ENCODE data around the gene MISP3. TPM values are rescaled to one million over a fixed set of nuclear protein-coding genes. Genes with fewer than 3 reads are reported as not detected.
A peak's percentile ranks its signal among the peaks of the same experiment; 100 is the strongest.
"Not testable (repeated sequence)": the region's sequence is repeated elsewhere in the genome, so short reads cannot be mapped to it uniquely, and the experiment has no call there.

MISP3 gene
- 10 to 100 TPM in 1 of 4 donors, 1 to 10 TPM in 1, under 1 TPM in 1, not detected in 1; 0.55 to 23.8 (median 2.0) TPM for total RNA-seq

DNA sequence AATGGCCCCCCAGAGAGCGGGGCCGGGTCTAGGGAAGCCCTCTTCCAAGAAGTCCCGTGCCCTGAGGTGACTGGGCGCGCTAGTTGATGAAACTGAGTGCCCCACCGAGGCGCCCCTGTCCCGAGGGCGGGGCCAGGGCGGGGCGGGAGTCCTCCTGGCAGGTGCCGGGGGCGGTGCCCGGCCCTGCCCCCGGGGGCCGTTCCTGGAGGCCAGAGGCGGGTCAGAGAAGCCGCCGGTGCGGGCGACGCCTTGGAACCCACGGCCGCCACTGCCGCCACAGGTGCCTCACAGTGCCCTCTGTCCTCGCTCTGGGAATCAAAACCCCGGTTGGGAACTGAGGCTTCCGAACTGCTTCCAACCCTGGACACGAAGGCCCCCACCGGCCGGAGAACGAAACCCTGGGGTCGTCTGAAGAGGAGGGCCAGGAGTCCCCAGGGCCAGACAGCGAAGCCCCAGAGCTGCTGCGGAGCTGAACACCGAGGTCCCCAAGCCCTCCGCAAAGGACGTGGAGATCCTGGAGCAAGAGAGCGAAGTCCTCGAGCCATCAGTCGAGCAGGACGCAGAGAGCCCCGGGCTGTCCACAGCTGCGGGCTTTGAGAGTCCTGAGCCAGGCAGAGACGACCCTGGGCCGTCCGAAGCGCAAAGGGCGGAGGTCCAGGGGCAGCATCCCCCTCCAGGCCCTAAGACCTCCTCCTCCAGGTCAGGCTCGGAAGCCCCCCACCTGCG, at the start of gene MISP3:
TSS of gene MISP3 (plus strand) at position 252 of the 726 bp plus-strand sequence. CDS start 524 bp downstream, outside the sequence.
- no peak for TF ChIP-seq POLR2A (IDR thresholded peaks at IDR 0.05)
- TF ChIP-seq, protein P1, sequence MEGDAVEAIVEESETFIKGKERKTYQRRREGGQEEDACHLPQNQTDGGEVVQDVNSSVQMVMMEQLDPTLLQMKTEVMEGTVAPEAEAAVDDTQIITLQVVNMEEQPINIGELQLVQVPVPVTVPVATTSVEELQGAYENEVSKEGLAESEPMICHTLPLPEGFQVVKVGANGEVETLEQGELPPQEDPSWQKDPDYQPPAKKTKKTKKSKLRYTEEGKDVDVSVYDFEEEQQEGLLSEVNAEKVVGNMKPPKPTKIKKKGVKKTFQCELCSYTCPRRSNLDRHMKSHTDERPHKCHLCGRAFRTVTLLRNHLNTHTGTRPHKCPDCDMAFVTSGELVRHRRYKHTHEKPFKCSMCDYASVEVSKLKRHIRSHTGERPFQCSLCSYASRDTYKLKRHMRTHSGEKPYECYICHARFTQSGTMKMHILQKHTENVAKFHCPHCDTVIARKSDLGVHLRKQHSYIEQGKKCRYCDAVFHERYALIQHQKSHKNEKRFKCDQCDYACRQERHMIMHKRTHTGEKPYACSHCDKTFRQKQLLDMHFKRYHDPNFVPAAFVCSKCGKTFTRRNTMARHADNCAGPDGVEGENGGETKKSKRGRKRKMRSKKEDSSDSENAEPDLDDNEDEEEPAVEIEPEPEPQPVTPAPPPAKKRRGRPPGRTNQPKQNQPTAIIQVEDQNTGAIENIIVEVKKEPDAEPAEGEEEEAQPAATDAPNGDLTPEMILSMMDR (IDR thresholded peaks at IDR 0.05) = peak in 1 of 4 experiments; percentile 5
- no peaks in the 10 kb centered on the region for H3K9me3 ChIP-seq
- H3K4me3 ChIP-seq = peak within 1 kb of the TSS; percentile 41 to 59
- no peaks in the 10 kb centered on the region for H3K27me3 ChIP-seq
- intact Hi-C loops (cut with DNase I; ENCODE audit: low total_unique reads) = loop anchor here (2.0 to 5.0 kb wide), 2 partner anchors 188 to 475 kb away; no protein-coding TSS in a partner anchor
- DNase-seq = peak in 1 of 2 donors; percentile 35
- H3K27ac ChIP-seq = peak within 1 kb of the TSS; percentile 83 to 89
- H3K4me1 ChIP-seq = peaks cover 0 to 4% of the 10 kb centered on the region in 2 donors
- H3K36me3 ChIP-seq = no peaks in the 10 kb centered on the region

DNA sequence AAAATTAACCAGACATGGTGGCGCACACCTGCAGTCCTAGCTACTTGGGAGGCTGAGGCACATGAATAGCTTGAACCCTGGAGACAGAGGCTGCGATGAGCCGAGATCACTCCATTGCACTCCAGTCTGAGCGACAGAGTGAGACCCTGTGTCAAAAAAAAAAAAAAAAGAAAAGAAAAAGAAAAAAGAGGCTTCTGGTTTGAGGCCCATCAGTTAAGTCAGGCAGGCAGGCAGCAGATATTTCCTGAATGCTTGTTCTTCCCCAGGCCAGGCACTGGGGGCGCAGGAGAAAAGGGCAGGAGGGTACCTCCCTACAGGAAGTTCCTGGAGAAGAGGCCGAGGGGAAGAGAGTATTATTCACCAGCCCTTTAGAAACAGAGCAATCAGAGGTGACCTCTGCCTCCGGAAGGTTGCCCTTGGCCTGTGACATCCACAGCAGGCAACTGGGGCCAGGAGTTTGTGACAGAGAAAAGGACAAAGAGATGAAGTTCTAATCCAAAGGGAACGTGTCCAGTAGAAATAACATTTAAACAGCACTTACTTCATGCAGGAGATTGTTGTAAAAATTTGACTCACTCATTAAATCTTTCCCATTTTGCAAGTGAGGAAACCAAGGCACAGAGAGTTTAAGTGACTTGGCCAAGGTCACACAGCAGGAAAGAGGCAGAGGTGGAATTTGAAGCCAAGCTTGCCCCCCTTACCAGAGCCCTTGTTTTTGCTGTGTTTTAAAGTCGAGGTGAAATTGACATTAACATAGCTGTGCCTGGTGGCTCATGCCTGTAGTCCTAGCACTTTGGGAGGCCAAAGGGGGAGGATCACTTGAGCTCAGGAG, 49.0 kb upstream of the MISP3 start:
- intact Hi-C loops (cut with DNase I; ENCODE audit: low total_unique reads) = no loop called here
- TF ChIP-seq POLR2A (IDR thresholded peaks at IDR 0.05) = no peak
- TF ChIP-seq, protein P1 (IDR thresholded peaks at IDR 0.05) = peak in 2 of 4 experiments; percentile 12 to 25
- Histone ChIP-seq H3K36me3 (no peaks in the 10 kb centered on the region), H3K4me3 (no peak overlapping the region), H3K9me3 (no peaks in the 10 kb centered on the region), H3K4me1 (no peaks in the 10 kb centered on the region), H3K27me3 (no peaks in the 10 kb centered on the region), H3K27ac (no peak overlapping the region)
- peak in 1 of 2 donors; percentile 30 for DNase-seq

DNA sequence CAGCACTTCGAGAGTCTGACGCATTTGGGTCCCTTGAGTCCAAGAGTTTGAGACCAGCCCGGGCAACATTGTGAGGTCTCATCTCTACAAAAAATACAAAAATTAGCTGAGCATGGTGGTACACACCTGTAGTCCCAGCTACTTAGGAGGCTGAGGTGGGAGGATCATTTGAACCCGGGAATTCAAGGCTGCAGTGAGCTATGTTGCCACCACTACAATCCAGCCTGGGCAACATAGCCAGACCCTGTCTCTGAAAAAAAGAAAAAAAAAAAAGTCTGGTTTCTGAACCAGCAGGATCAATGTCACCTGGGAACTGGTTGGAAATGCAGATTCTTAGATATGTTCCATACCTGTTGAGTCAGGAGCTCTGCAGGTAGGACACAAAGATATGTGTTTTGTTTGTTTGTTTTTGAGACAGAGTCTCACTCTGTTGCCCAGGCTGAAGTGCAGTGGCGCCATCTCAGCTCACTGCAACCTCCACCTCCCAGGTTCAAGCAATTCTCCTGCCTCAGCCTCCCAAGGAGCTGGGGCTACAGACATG, 45.9 kb upstream of the MISP3 start:
- intact Hi-C loops (cut with DNase I; ENCODE audit: low total_unique reads); H3K4me1 ChIP-seq: not testable (repeated sequence)

DNA sequence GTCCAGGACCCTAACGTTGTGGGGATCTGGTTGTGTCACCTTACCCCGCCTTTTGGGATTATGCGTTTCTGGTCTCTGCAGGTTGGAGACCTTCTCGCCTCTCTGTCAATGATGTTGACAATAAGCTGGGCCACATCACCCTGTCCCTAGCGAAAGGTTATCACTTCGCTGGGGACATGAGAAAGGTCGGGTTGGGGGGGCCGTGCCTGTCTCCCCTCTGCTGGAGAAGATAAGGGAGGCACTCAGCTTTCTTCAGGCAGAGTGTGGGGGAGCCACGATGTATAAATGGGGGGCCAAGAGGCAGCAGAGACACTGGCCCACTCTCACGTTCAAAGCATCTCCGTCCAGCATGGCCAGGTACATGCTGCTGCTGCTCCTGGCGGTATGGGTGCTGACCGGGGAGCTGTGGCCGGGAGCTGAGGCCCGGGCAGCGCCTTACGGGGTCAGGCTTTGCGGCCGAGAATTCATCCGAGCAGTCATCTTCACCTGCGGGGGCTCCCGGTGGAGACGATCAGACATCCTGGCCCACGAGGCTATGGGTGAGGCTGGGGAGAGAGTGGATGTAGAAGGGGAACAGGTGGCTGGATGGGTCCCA, 44.6 kb upstream of the MISP3 start, which contains the start of gene RLN3:
TSS of gene RLN3 (plus strand) at position 293 of the 595 bp plus-strand sequence. CDS start at position 350, 57 bp downstream.
- Histone ChIP-seq H3K4me1 (no peaks in the 10 kb centered on the region), H3K9me3 (no peaks in the 10 kb centered on the region), H3K27me3 (peaks cover 0 to 8% of the 10 kb centered on the region in 2 donors), H3K4me3 (no peak within 1 kb of the TSS), H3K36me3 (no peaks in the 10 kb centered on the region), H3K27ac (no peak within 1 kb of the TSS)
- TF ChIP-seq POLR2A (IDR thresholded peaks at IDR 0.05) = no peak
- TF ChIP-seq, protein P1 (IDR thresholded peaks at IDR 0.05) = no peak
- intact Hi-C loops (cut with DNase I; ENCODE audit: low total_unique reads) = no loop called here
- no peak for DNase-seq

More for the DNA sequence above, 45.9 kb upstream of the MISP3 start:
- not testable (repeated sequence) for H3K9me3 ChIP-seq, H3K36me3 ChIP-seq, H3K27ac ChIP-seq, DNase-seq, H3K4me3 ChIP-seq, H3K27me3 ChIP-seq

DNA sequence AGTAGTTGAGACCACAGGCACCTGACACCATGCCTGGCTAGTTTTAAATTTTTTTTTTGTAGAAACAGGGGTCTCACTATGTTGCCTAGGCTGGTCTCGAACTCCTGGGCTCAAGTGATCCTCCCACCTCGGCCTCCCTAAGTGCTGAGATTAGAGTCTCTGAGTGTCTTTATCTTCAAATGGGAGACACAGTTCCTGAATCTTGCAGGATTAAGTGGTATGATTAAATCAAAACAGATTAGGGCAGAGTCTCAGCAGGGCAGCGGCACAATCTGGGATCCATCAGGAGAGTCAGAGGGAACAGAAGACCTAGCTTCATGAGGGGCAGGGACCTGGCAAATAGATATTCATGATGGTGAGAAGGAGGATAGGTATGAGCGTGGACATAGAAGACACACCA, 43.7 kb upstream of the MISP3 start:
- no peak for DNase-seq
- intact Hi-C loops (cut with DNase I; ENCODE audit: low total_unique reads) = no loop called here
- Histone ChIP-seq H3K4me1 (no peaks in the 10 kb centered on the region), H3K36me3 (no peaks in the 10 kb centered on the region), H3K27ac (no peak overlapping the region), H3K4me3 (no peak overlapping the region), H3K9me3 (no peaks in the 10 kb centered on the region), H3K27me3 (peaks cover 0 to 8% of the 10 kb centered on the region in 2 donors)
- no peak for TF ChIP-seq POLR2A (IDR thresholded peaks at IDR 0.05)
- TF ChIP-seq, protein P1 (IDR thresholded peaks at IDR 0.05) = no peak

Data from uterus (tissue), 4 donors.